GM19452 (cell line): ENCODE results near the gene HMGN1.
"Not testable (repeated sequence)": the region's sequence is repeated elsewhere in the genome, so short reads cannot be mapped to it uniquely, and the experiment has no call there.

ENCODE experiments used
- ATAC-seq: cut with Tn5 transposase; IDR thresholded peaks from one replicate; pipeline ENCODE4 v1.9.1; 2021; ENCODE audit not compliant: unreplicated experiment

HMGN1 gene

GRCh38 chr21:39369896-39370288 is 21.0 kb upstream of the HMGN1 start:
- not testable (repeated sequence) for ATAC-seq

GRCh38 chr21:39367783-39368182 is 18.9 kb upstream of the HMGN1 start:
- ATAC-seq = no peak

DNA sequence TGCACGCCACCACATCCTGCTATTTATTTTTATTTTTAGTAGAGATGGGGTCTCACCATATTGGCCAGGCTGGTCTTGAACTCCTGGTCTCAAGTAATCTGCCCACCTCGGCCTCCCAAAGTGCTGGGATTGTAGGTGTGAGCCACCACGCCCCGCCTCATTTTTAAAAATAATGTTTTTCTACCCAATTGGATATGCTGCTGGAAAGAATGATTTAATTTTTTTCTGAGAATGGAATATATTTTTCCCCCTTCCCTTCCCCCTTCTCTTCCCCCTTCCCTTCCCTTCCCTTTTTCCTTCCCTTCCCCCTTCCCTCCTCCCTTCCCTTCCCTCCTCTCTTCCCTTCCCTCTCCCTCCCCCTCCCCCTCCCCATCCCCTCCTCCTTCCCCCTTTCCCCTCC is 17.7 kb upstream of the HMGN1 start:
- no peak for ATAC-seq

DNA sequence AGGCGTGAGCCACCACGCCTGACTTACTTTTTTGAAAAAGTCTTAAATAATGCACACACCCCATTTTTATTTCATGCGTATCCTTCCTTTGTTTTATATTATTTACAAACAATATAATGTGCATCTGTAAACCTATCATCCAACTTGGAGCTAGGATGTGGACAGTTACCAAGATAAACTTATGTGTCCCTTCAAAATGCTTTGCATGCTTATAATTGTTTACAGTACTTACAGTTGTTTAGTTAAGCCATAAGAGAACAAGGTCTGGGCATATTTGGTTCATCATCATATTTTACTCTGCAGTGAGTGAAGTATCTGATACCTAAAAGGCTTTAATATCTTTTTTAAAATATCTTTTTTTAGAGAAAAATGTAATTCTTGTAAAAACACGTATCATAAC is 16.1 kb upstream of the HMGN1 start:
- no peak for ATAC-seq

- no peak for ATAC-seq
Observed at GRCh38 chr21:39363607-39364555, 15.0 kb upstream of the HMGN1 start.

- no peak for ATAC-seq
Observed at GRCh38 chr21:39362733-39363132, 13.8 kb upstream of the HMGN1 start.

GRCh38 chr21:39359382-39359781 is 10.5 kb upstream of the HMGN1 start:
- no peak for ATAC-seq

GRCh38 chr21:39353295-39353694 is 4.4 kb upstream of the HMGN1 start:
- no peak for ATAC-seq

GRCh38 chr21:39350094-39351005 is 1.5 kb upstream of the HMGN1 start:
- no peak for ATAC-seq

GRCh38 chr21:39349211-39350093 is 564 bp upstream of the HMGN1 start:
- ATAC-seq = peak; percentile 83

DNA sequence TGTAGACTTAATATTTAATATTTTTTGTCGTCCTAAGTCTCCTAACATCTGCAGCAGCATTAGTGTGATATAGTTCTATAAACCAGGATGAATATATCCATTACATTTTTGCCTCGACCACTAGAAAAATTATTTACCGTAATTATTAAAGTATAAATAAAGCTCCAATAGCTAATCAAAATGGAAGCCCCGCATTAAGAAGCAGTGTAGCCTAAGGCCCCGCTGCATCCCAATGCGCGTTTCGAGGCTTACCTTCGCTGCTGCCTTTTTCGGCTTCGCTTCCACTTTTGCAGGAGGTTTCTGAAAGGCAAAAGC is 891 bp downstream of the HMGN1 start:
- peak; percentile 1 for ATAC-seq

GRCh38 chr21:39347537-39347936 is 1.4 kb downstream of the HMGN1 start:
- no peak for ATAC-seq

- ATAC-seq = no peak
Observed at GRCh38 chr21:39346671-39347331, 2.1 kb downstream of the HMGN1 start.

GRCh38 chr21:39346206-39346605 is 2.7 kb downstream of the HMGN1 start:
- ATAC-seq = no peak

- ATAC-seq = no peak
Observed at GRCh38 chr21:39345440-39345839, 3.4 kb downstream of the HMGN1 start.

DNA sequence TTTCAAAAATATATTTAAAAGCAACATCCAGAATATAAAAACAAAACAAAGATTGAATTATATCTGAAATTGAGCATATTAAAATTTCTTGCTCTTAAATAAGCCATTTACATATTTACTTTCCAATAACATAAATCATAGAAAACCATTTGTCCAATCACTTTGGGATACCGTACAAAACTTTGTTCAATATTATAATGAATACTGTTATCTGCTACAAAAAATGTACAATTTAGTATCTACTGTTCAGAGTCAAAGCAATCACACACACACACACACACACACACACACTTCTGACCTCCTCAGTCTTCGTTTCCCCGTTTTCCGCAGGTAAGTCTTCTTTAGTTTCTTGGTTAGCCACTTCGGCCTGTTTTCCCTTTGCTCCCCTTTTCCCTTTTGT is 4.0 kb downstream of the HMGN1 start:
- ATAC-seq = no peak

GRCh38 chr21:39341249-39341923 is 7.5 kb downstream of the HMGN1 start:
- ATAC-seq = no peak

DNA sequence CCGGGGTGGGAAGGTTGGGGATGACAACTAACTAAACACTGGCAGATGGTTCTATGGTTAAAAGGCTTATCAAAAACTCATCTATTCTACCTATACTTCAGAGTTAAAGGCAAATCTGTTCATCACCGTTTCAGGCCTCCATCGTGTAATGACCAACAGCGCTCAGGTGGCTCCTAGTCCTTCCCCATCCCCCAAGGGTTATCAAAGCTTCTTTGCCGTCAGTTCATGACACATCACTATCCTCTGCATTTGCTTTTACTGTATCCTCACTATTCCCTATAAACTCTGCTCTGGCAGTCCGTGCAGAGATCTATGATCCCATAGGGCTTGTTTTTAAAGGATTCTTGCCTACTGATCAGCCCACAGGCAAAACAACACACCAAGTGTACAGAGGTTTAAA is 8.2 kb downstream of the HMGN1 start:
- ATAC-seq = no peak

GRCh38 chr21:39339231-39339630 is 9.7 kb downstream of the HMGN1 start:
- no peak for ATAC-seq

DNA sequence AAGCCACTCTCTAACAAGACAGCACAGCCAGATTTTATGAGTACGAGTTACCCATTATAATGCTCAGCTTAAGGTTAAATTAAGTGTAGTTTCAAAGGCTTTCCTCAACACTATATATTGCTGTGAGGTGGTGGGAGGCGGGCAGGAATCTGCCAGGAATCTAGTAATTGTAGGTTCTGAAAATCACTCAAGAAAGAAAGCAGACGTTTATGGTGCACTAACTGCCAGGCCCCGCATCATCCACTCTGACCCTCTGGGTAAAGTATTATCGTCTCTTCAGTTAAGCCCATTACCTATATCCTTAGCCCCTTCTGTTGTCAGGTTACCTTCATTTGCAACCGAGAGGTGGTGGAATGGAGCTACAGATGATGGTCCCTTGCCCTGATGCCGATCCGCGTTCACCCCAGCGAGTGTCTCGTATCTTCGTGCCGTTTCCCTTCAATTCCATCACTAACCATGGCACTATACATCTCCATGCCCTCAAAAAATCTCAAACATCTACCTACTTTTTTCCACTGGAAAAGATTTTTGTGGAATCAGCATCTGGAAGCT is 12.4 kb downstream of the HMGN1 start:
- ATAC-seq = no peak
